ENCODE data around the gene ULBP1. TPM values are rescaled to one million over a fixed set of nuclear protein-coding genes. Genes with fewer than 3 reads are reported as not detected.
"Not testable (repeated sequence)": the region's sequence is repeated elsewhere in the genome, so short reads cannot be mapped to it uniquely, and the experiment has no call there.

ULBP1 gene
- polyA plus RNA-seq, 10 donors = 0.19 to 0.65 (median 0.52) TPM

GRCh38 chr6:150004783-150005717, 41.3 kb downstream of the ULBP1 start:
- peak; percentile 87 to 97 (median 94) for DNase-seq

DNA sequence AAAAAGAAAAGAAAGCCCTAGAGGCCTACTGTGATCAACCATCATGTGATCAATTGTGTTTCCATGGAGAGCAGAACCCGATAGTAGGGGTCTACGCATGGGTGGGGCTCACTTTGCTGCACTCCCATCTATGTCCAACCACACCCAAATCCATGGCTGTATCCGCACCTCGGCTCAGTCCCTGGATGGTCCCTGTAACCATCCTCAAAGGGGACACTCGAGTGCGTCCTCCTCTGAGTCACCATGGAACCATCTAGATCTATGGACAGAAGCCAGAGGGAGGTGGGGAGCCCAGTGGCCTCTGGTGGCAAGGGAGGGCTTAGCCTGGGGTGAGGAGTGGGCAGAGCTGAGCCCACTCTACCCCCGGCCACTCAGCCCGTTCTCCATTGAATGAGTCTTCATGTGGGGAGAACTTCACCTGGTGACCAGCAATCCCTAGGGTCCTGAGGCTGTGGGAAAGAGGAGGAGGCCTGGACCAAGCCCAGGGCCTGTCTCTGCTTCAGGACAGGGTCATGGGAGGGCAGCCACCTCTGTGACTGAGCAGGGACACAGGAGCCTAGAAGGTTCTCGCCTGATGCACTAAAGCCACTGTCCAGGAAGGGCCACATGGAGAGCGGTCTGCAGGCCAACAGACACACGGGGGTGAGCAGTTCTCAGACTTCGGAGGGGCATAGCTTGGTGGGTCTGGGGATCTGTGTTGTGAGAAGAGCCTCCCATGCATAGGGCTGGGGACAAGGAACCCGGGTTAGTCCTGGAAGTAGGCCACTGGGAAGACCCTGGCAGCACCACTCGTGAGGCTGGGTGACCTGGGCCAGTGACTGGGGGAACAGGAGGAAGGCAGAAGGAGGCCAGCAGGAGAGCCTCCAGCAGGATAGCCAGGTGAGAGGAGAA, 42.3 kb downstream of the ULBP1 start:
- DNase-seq = no peak

- no peak for DNase-seq
These were observed 43.3 kb downstream of the ULBP1 start for GRCh38 chr6:150006961-150007464.

DNA sequence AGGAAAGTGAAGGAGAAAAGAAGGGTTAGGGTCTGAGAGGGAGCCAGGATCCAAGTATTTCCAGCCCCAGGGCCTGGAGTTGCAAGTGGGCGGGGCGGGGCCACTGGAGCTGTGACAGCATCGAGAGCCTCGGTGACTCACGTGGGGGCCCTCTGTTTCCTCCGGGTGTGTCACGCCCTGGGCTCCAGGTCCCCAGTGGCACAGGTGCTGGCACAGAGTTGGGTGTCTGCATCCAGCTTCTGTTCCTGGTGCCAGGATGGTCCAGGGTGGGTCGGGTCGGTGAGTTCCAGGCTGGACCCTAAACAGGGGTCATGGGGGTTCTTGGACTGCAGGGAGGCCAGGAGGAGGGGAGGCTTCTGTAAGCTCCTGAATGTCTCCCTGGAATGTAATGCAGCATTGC, 44.8 kb downstream of the ULBP1 start:
- DNase-seq = no peak

- not testable (repeated sequence) for DNase-seq
These were observed 49.4 kb downstream of the ULBP1 start for GRCh38 chr6:150012846-150013784.

DNA sequence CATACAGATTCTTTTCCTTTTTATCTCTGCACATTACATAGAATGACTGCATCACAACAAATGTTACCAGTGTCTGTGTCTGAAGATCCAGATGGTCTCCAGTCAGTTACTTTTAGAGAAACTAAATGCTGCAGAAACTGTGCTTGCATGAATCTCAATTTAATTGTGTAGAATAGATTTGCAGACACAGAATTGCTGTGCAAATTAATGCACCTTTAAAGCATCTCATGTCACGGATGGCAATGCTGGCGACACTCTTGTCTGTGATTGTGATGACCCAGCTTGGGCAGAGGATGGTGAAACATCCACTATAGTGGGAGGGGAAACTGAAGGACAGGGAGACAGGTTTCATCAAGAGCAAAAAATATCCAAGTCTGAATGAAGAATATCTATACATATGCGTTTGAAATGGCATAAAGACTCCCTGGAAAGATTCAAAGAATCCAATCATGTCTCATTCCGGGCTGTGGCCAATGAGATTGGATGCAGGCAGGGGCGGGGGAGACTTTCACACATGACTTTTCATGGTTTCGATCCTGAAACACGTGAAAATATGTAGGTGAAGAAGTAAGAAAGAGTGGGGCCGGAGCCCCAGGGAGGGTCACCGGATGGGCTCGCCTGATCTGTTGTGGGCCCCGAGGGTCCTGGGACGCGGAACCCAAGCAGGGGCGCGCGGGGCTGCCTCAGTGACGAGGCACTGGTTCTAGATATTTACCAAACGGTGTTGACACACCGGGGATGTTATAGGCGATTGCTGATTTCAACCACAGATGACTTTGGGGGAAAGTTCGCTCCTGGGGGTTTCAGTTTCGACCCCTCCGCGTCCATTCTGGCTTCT, 50.3 kb downstream of the ULBP1 start:
- DNase-seq = not testable (repeated sequence)

GRCh38 chr6:150014623-150015280, 51.0 kb downstream of the ULBP1 start:
- not testable (repeated sequence) for DNase-seq

DNA sequence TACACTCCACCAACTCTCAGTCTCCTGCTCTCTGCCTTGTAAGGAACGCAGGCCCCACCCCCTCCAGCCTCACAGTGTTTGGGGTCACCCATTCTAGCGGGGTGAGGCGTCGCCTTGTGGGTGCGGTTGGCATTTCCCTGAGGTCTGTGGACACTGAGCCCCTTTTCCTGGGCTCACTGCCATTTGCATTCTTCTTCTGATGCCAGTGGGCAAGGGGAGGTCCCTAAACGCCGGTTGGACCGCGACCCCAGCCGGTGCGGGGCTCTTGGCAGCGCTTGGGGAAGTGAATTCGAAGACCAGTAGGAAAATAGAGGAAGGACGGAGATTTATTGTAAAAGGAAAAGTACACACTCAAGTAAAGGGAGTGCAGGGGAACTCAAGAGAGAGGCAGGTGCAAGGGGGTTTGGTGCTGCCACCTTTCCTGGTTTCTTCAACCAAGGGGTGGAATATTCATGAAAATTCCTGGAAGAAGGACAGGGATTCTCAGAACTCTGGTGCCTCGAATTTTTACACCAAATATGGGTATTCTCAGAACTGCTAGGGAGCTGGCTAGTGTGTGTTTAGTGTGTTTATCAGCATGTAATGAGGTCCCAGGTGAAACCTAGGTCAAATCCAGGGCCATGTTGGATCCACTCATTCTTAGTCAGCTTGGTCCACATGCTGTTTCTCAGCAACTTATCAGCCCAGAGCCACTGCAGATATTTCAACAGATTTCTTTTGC, 51.7 kb downstream of the ULBP1 start:
- not testable (repeated sequence) for DNase-seq

DNA sequence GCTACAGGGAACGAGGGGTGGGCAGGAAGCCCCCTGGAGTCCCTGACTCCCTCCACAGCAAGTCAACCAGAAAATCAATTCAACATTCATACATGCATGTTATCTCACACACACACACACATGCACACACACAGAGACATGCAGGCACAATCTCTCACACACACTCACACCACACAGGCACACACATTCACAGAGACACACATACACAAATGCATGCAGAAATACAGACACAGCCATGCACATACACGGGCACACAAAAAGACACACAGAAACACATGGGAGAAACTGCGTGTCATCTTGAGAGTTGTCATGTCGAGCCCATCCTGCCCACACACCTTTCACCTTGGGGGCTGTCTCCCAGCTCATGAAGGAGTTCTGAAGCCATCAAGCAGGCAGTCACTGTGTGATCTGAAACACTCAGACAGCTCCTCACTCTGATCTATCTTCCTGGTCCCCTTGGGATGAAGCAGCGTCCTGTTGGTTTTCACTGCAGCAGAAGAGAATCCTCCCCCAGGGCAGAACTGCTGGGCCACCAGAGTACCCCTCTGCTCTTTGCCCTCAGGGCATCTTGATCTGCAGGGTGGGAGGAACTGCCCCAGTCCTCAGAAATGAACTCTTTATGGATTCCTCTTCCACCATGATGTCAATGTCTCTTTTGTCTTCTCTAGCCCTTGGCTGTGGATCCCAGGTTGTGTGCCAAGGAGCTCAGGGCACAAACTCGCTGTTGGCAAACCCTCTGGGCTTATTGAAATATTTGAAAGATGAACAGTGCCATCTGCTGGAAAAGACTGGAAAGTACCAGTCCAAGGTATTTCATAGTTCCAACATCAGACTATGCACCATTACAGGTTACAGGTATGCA, 52.8 kb downstream of the ULBP1 start:
- DNase-seq = peak; percentile 56 to 70 (median 69)

DNA sequence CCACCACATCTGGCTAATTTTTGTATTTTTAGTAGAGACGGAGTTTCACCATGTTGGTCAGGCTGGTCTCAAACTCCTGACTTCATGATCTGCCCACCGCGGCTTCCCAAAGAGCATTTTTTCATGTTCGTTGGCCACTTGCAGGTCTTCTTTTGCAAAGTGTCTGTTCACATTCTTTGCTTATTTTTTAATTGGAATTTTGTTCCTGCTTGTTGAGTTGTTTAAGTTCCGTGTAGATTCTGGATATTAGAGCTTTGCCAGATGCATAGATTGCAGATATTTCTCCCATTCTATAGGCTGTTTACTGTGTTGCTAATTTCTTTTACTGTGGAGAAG, 53.4 kb downstream of the ULBP1 start:
- DNase-seq = not testable (repeated sequence)

DNA sequence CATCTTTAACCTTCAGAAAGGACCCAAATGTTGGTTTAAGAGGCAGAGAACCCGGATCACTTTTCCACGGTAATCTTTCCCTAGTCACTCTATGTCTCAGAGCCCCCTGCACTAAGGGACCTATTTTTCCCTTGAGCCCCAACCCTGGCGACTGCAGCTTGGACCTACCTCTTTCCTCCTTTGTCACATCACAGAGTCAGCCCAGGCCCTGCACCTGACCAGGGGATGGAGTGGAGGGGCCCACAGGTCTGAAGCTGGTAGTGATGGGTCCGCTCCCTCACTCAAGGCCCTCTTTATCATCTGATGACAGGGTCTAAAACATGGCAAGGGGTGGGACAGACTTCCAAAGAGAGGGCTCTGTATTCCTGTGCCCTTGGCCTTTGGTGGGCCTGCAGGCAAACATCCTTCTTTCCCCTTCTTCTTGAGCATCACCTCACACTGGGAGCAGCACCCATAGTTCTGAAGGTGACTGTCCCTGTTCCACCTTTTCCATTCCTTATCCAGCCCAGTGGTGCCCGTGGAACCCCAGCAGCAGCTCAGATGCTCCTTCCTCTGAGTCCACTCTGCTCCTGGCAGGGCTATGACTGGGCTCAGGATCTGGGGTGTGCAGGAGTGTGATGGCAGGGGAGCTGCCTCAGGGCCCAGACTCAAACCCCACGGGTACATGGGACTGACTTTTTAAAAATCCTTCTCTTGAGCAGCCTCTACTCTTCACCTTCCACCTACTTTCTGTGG, 55.3 kb downstream of the ULBP1 start:
- DNase-seq = no peak

GRCh38 chr6:150021870-150022269, 58.1 kb downstream of the ULBP1 start:
- not testable (repeated sequence) for DNase-seq

Other genes starting within 250 kb of the ULBP1 start
- 10 to 100 TPM; 14.2 to 24.2 (median 20.4) TPM for gene LATS1, start 245.8 kb upstream of the ULBP1 start, polyA plus RNA-seq (ENCODE audit: insufficient read length in 10 of 10)
- gene NUP43, start 217.4 kb upstream of the ULBP1 start, polyA plus RNA-seq (ENCODE audit: insufficient read length in 10 of 10) = 10 to 100 TPM; 16.5 to 25.5 (median 23.8) TPM
- gene PCMT1, start 214.2 kb upstream of the ULBP1 start, polyA plus RNA-seq (ENCODE audit: insufficient read length in 10 of 10) = 10 to 100 TPM; 62.6 to 85.9 (median 73.1) TPM
- gene LRP11, start 99.6 kb upstream of the ULBP1 start, polyA plus RNA-seq (ENCODE audit: insufficient read length in 10 of 10) = 10 to 100 TPM; 16.4 to 33.0 (median 23.8) TPM
- 1 to 10 TPM in 2 of 10 donors, under 1 TPM in 8; 0.42 to 1.2 (median 0.83) TPM for gene RAET1E, start 65.8 kb upstream of the ULBP1 start, polyA plus RNA-seq (ENCODE audit: insufficient read length in 10 of 10)
- under 1 TPM in 7 of 10 donors, not detected in 3; 0.19 to 0.56 (median 0.29) TPM for gene RAET1G, start 40.8 kb upstream of the ULBP1 start, polyA plus RNA-seq (ENCODE audit: insufficient read length in 10 of 10)
- gene ULBP2, start 21.9 kb upstream of the ULBP1 start, polyA plus RNA-seq (ENCODE audit: insufficient read length in 10 of 10) = under 1 TPM; 0.12 to 0.81 (median 0.44) TPM
- under 1 TPM in 3 of 10 donors, not detected in 7; 0.15 to 0.33 (median 0.24) TPM for gene RAET1L, start 61.6 kb downstream of the ULBP1 start, polyA plus RNA-seq (ENCODE audit: insufficient read length in 10 of 10)
- gene ULBP3, start 105.2 kb downstream of the ULBP1 start, polyA plus RNA-seq (ENCODE audit: insufficient read length in 10 of 10) = 1 to 10 TPM; 1.4 to 3.0 (median 1.9) TPM
- gene PPP1R14C, start 179.1 kb downstream of the ULBP1 start, polyA plus RNA-seq (ENCODE audit: insufficient read length in 10 of 10) = 10 to 100 TPM; 23.2 to 61.4 (median 39.5) TPM